H1 (cell line): ENCODE results near the gene ZMIZ1. TPM values are rescaled to one million over a fixed set of nuclear protein-coding genes. Genes with fewer than 3 reads are reported as not detected.

Experiments used
- CTCF ChIA-PET: fragments of 300-600 bp; sonication (Branson Sonifier 250); formaldehyde crosslinking; loops from one replicate; lab custom pipeline; 2021; ENCODE audit not compliant: partially characterized antibody; lab: Charles Lee
- POLR2A ChIA-PET: fragments of 300-600 bp; sonication (Branson Sonifier 250); formaldehyde crosslinking; loops from one replicate; lab custom pipeline; 2021; ENCODE audit warnings: inconsistent platforms; ENCODE audit not compliant: partially characterized antibody; lab: Charles Lee
- DNase-seq, 2 experiments: peaks; one replicate each; pipeline versions ENCODE4 v3.0.0 to v3.0.0-alpha.2; 2010 to 2022; ENCODE audit warnings: low spot score in 2 of 2, low read depth in 1 of 2, mixed read lengths in 1 of 2
- FAIRE-seq: peaks from 2 replicates; lab custom pipeline; 2011; peaks lifted over from hg19 to GRCh38; lab: Jason Lieb, UNC
- H2AFZ ChIP-seq: 2 replicates; pipeline ENCODE4 v1.8.1; 2012; ENCODE audit warnings: low read length, inconsistent platforms
- H2AK5ac ChIP-seq: 2 replicates; pipeline ENCODE4 v1.6.1; 2013; ENCODE audit warnings: low read depth, low read length
- H2BK120ac ChIP-seq: replicated peaks from 2 replicates; pipeline ENCODE3; 2013; ENCODE audit warnings: low read depth, low read length, inconsistent platforms
- H2BK12ac ChIP-seq: 2 replicates; pipeline ENCODE4 v1.6.1; 2013; ENCODE audit warnings: low read depth, low read length
- H2BK15ac ChIP-seq: 2 replicates; pipeline ENCODE4 v1.6.1; 2013; ENCODE audit warnings: low read length
- H2BK20ac ChIP-seq: 2 replicates; pipeline ENCODE4 v1.6.1; 2013; ENCODE audit warnings: low read length
- H2BK5ac ChIP-seq: 2 replicates; pipeline ENCODE4 v1.6.1; 2013; ENCODE audit warnings: low read depth, low read length
- H3K14ac ChIP-seq: 2 replicates; pipeline ENCODE4 v1.6.1; 2013; ENCODE audit warnings: inconsistent platforms; ENCODE audit not compliant: insufficient read length
- H3K18ac ChIP-seq: 2 replicates; pipeline ENCODE4 v1.6.1; 2013; ENCODE audit warnings: low read length; ENCODE audit errors: extremely low read depth
- H3K23ac ChIP-seq: 2 replicates; pipeline ENCODE4 v1.6.1; 2013; ENCODE audit warnings: inconsistent platforms; ENCODE audit not compliant: insufficient read length
- H3K23me2 ChIP-seq: 2 replicates; pipeline ENCODE4 v1.6.1; 2013; ENCODE audit warnings: low read depth, low read length
- H3K27ac ChIP-seq: 2 replicates; pipeline ENCODE4 v1.6.1; 2011; ENCODE audit warnings: low read depth, low read length, inconsistent platforms
- H3K27me3 ChIP-seq, 4 experiments: replicated peaks in 1 of 4; 1 replicate in 1 of 4; 2 replicates in 3 of 4; pipeline versions ENCODE4 v1.6.1 to v1.8.1; 2011 to 2013; ENCODE audit warnings: low read length in 3 of 4, mild to moderate bottlenecking in 3 of 4, inconsistent platforms in 2 of 4, mixed read lengths in 2 of 4, moderate library complexity in 1 of 4; ENCODE audit not compliant: control insufficient read depth in 3 of 4, insufficient read depth in 3 of 4; ENCODE audit errors: extremely low read depth in 1 of 4
- H3K36me3 ChIP-seq, 4 experiments: 2 replicates each; pipeline versions ENCODE4 v1.6.1 to v1.8.1; 2011 to 2013; ENCODE audit warnings: mild to moderate bottlenecking in 4 of 4, low read length in 3 of 4, moderate library complexity in 2 of 4, control low read depth in 1 of 4, inconsistent platforms in 1 of 4; ENCODE audit not compliant: insufficient read depth in 4 of 4, control insufficient read depth in 2 of 4
- H3K4ac ChIP-seq: replicated peaks from 2 replicates; pipeline ENCODE3; 2013; ENCODE audit warnings: low read length, low read depth, mixed read lengths, inconsistent platforms; ENCODE audit not compliant: insufficient read length
- H3K4me1 ChIP-seq, 4 experiments: replicated peaks in 1 of 4; 1 replicate in 1 of 4; 2 replicates in 3 of 4; pipeline versions ENCODE4 v1.6.1 to v1.8.1; 2011 to 2013; ENCODE audit warnings: low read length in 3 of 4, inconsistent platforms in 2 of 4, mixed read lengths in 1 of 4; ENCODE audit not compliant: insufficient read depth in 4 of 4, control insufficient read depth in 3 of 4
- H3K4me2 ChIP-seq, 2 experiments: 2 replicates each; pipeline versions ENCODE4 v1.6.1 to v1.8.1; 2011 to 2013; ENCODE audit warnings: low read depth in 2 of 2, low read length in 2 of 2, control low read depth in 1 of 2, inconsistent platforms in 1 of 2, mild to moderate bottlenecking in 1 of 2; ENCODE audit not compliant: insufficient read depth in 1 of 2
- H3K4me3 ChIP-seq, 4 experiments: fragments of 200-600, 300-600 bp in 1 of 4; sonication (generic), shearing (Covaris generic), sonication (Bioruptor Twin) in 1 of 4; 2 replicates each; pipeline versions ENCODE4 v1.5.1 to v1.8.1; 2011 to 2016; ENCODE audit warnings: low read length in 4 of 4, low read depth in 3 of 4, control low read depth in 2 of 4, inconsistent platforms in 2 of 4, mild to moderate bottlenecking in 2 of 4, mixed read lengths in 1 of 4, moderate library complexity in 1 of 4; ENCODE audit not compliant: insufficient read depth in 2 of 4; ENCODE audit errors: extremely low read depth in 1 of 4
- H3K56ac ChIP-seq: replicated peaks from 2 replicates; pipeline ENCODE3; 2013; ENCODE audit warnings: low read depth, mild to moderate bottlenecking, mixed read lengths, low read length, inconsistent platforms; ENCODE audit not compliant: insufficient read length
- H3K79me1 ChIP-seq: 2 replicates; pipeline ENCODE4 v1.6.1; 2013; ENCODE audit warnings: low read depth, low read length, control low read depth
- H3K79me2 ChIP-seq, 2 experiments: 2 replicates each; pipeline versions ENCODE4 v1.6.1 to v1.8.1; 2012 to 2013; ENCODE audit warnings: low read length in 2 of 2, mild to moderate bottlenecking in 2 of 2, inconsistent platforms in 1 of 2; ENCODE audit not compliant: insufficient read depth in 2 of 2, control insufficient read depth in 1 of 2
- H3K9ac ChIP-seq, 4 experiments: replicated peaks in 1 of 4; 1 replicate in 1 of 4; 2 replicates in 3 of 4; pipeline versions ENCODE4 v1.6.1 to v1.8.1; 2011 to 2013; ENCODE audit warnings: low read depth in 3 of 4, low read length in 3 of 4, control low read depth in 2 of 4, mild to moderate bottlenecking in 2 of 4, moderate library complexity in 2 of 4, inconsistent platforms in 1 of 4; ENCODE audit errors: extremely low read depth in 1 of 4
- H3K9me3 ChIP-seq, 2 experiments: 2 replicates each; pipeline versions ENCODE4 v1.6.1 to v1.8.1; 2012 to 2013; ENCODE audit warnings: mild to moderate bottlenecking in 2 of 2, moderate library complexity in 2 of 2, control low read depth in 1 of 2, inconsistent platforms in 1 of 2, low read depth in 1 of 2, low read length in 1 of 2, mixed read lengths in 1 of 2; ENCODE audit not compliant: insufficient read depth in 2 of 2
- H4K20me1 ChIP-seq, 2 experiments: replicated peaks in 1 of 2; 2 replicates each; pipeline versions ENCODE3 to v1.8.1; 2011 to 2013; ENCODE audit warnings: inconsistent platforms in 2 of 2, low read length in 2 of 2, mild to moderate bottlenecking in 1 of 2; ENCODE audit not compliant: insufficient read depth in 2 of 2, control insufficient read depth in 1 of 2
- H4K5ac ChIP-seq: 2 replicates; pipeline ENCODE4 v1.6.1; 2013; ENCODE audit warnings: low read length, low read depth, mixed read lengths, inconsistent platforms; ENCODE audit not compliant: insufficient read length
- H4K8ac ChIP-seq: 2 replicates; pipeline ENCODE4 v1.8.0; 2013; ENCODE audit warnings: mild to moderate bottlenecking, moderate library complexity, low read length, inconsistent platforms; ENCODE audit not compliant: insufficient read depth; ENCODE audit errors: extremely low read depth
- H4K91ac ChIP-seq: replicated peaks from 2 replicates; pipeline ENCODE3; 2013; ENCODE audit warnings: low read length, mixed read lengths, inconsistent platforms; ENCODE audit not compliant: insufficient read length
- CBX5 ChIP-seq: fragments of 300-800, 300-1000 bp; sonication (generic); IDR thresholded peaks from 2 replicates; pipeline ENCODE4 v1.7.1; 2016; ENCODE audit warnings: antibody characterized with exemption, low read length, low read depth
- CHD1 ChIP-seq: IDR thresholded peaks from 2 replicates; pipeline ENCODE4 v1.6.1; 2012; ENCODE audit warnings: low read depth, low read length, improper control_type of control experiment
- EZH2 ChIP-seq: fragments of 200-600 bp; sonication (generic); IDR thresholded peaks from 2 replicates; pipeline ENCODE4 v1.7.1; 2012; ENCODE audit warnings: low read depth, mild to moderate bottlenecking, moderate library complexity, low read length, inconsistent platforms; ENCODE audit not compliant: severe bottlenecking
- FOSL1 ChIP-seq: IDR thresholded peaks from 2 replicates; pipeline ENCODE4 v1.6.1; 2011; ENCODE audit warnings: mild to moderate bottlenecking, low read depth, low read length, moderate library complexity; ENCODE audit not compliant: insufficient read depth
- GABPA ChIP-seq: IDR thresholded peaks from 2 replicates; pipeline ENCODE4 v1.6.1; 2011; ENCODE audit warnings: mild to moderate bottlenecking, low read length, moderate library complexity, borderline replicate concordance; ENCODE audit not compliant: insufficient read depth
- JUND ChIP-seq: IDR thresholded peaks from 2 replicates; pipeline ENCODE4 v1.6.1; 2011; ENCODE audit warnings: mild to moderate bottlenecking, improper control_type of control experiment, low read length
- PHF8 ChIP-seq: fragments of 200-600 bp; sonication (generic); conservative IDR thresholded peaks from 2 replicates; pipeline ENCODE4 v1.7.1; 2012; ENCODE audit warnings: low read depth, mild to moderate bottlenecking, inconsistent platforms, low read length, moderate library complexity
- POU5F1 ChIP-seq: IDR thresholded peaks from 2 replicates; pipeline ENCODE4 v1.6.1; 2011; ENCODE audit warnings: low read depth, mild to moderate bottlenecking, low read length, moderate library complexity
- ZNF274 ChIP-seq: IDR thresholded peaks from 2 replicates; pipeline ENCODE4 v1.7.0; 2012; ENCODE audit warnings: low read length, borderline replicate concordance; ENCODE audit errors: extremely low read depth
- WGBS, 2 experiments: shearing (Covaris generic) in 1 of 2; methylation state at CpG; one replicate each; pipeline versions ENCODE4 v1.1.6 to v1.1.7; 2013 to 2015; ENCODE audit warnings: low lambda C conversion rate in 2 of 2, mixed read lengths in 2 of 2, inconsistent platforms in 1 of 2, low coverage in 1 of 2, missing lambda C conversion rate in 1 of 2; ENCODE audit not compliant: insufficient replicate concordance in 2 of 2, insufficient coverage in 1 of 2, insufficient read length in 1 of 2; ENCODE audit errors: extremely low coverage in 1 of 2, missing lambda C conversion rate in 1 of 2; 5-methylcytosine and 5-hydroxymethylcytosine counted together
- polyA plus RNA-seq, 7 experiments: library from polyadenylated mRNA; depleted of rRNA in 3 of 7; stranded (reverse) in 5 of 7; unstranded in 2 of 7; fragments of >200 nt in 5 of 7; fragments of 200-250 nt in 2 of 7; gene quantifications; 1 replicate in 5 of 7; 2 replicates in 1 of 7; 4 replicates in 1 of 7; pipeline versions ENCODE4 v1.2.1 to v1.2.3, GENCODE V29; 2011 to 2013; ENCODE audit warnings: missing spikeins in 2 of 7, mixed read lengths in 2 of 7
- total RNA-seq: library from RNA; stranded (reverse); fragmentation: NEBNext Ultra II Directional; extraction: Animal tissue kit (Norgen Biotek cat#: 25700); gene quantifications from 2 replicates; pipeline ENCODE4 v1.2.1, GENCODE V29; 2021
- TF ChIP-seq, protein P1 (sequence below): IDR thresholded peaks from 2 replicates; pipeline ENCODE4 v1.6.1; 2011; ENCODE audit warnings: low read depth, mild to moderate bottlenecking, low read length; ENCODE audit not compliant: insufficient read depth
- TF ChIP-seq, protein P2 (sequence below): IDR thresholded peaks from 2 replicates; pipeline ENCODE4 v1.6.1; 2011; ENCODE audit warnings: low read length, improper control_type of control experiment

ZMIZ1 gene
- total and polyA plus RNA-seq, 2 of the 8 experiments (the other 6 are each of a cell fraction or from before 2014, with no cell fraction given) = 8.1 to 28.0 TPM

DNA sequence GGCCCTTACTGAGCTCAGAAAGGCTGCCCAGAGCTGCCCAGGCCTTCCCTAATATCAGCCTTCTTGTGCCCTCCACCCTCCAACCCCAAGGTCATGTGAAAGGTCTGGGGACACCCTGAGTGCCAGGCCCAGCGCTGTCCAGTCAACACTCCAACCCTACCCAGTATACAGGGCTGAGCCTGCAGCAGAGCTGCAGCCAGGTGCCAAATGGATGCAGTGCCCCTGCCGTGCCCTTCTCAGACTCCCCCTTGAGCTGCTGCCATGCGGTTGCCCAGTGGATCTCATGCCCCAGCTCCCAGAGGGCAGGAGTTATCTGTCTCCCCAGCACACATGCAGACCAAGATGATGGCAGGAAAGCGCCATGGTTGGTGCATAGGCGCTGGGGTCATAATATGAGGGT lies 61.5 kb downstream of the ZMIZ1 start:
- peaks cover 35 to 78% (median 50%) of the 10 kb centered on the region in 4 experiments for H3K4me1 ChIP-seq
- WGBS, 2 experiments = 91% methylated on average over 5 of the region's 5 CpGs; no CpG with 5 or more reads in 1 of the 2 experiments
- FAIRE-seq (no peak), DNase-seq (no peak)
- no peaks in the 10 kb centered on the region; a peak in 1 of 8 replicates for H3K36me3 ChIP-seq
- H4K8ac ChIP-seq = no peak overlapping the region
- peak overlapping the region; percentile 96 for H2BK12ac ChIP-seq
- H3K4me3 ChIP-seq = peak overlapping the region in 1 of 4 experiments; percentile 37; a peak in 1 of 8 replicates
- H3K4me2 ChIP-seq = peak overlapping the region; percentile 46 to 67; a peak in 2 of 4 replicates
- peaks cover 15% of the 10 kb centered on the region for H3K79me1 ChIP-seq
- peak overlapping the region; percentile 77 for H4K91ac ChIP-seq
- no peak overlapping the region for H2AFZ ChIP-seq
- no peak for TF ChIP-seq PHF8
- TF ChIP-seq CBX5 = no peak
- no peak for TF ChIP-seq GABPA
- no peak for TF ChIP-seq JUND
- TF ChIP-seq POU5F1 = no peak
- TF ChIP-seq, protein P1, sequence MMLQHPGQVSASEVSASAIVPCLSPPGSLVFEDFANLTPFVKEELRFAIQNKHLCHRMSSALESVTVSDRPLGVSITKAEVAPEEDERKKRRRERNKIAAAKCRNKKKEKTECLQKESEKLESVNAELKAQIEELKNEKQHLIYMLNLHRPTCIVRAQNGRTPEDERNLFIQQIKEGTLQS = no peak
- no peak for TF ChIP-seq FOSL1
- no peak for TF ChIP-seq ZNF274
- TF ChIP-seq, protein P2, sequence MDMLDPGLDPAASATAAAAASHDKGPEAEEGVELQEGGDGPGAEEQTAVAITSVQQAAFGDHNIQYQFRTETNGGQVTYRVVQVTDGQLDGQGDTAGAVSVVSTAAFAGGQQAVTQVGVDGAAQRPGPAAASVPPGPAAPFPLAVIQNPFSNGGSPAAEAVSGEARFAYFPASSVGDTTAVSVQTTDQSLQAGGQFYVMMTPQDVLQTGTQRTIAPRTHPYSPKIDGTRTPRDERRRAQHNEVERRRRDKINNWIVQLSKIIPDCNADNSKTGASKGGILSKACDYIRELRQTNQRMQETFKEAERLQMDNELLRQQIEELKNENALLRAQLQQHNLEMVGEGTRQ = no peak
- no peak for TF ChIP-seq EZH2
- TF ChIP-seq CHD1 = no peak
- peak overlapping the region; percentile 54; the same call in 1 of the 2 replicates for H2BK5ac ChIP-seq
- peak overlapping the region; percentile 30 for H3K4ac ChIP-seq
- peaks cover 2 to 4% of the 10 kb centered on the region in 2 experiments for H4K20me1 ChIP-seq
- H2BK20ac ChIP-seq = peak overlapping the region; percentile 86
- H3K9me3 ChIP-seq = no peaks in the 10 kb centered on the region
- ChIA-PET CTCF (interaction anchor here (0.8 to 8.0 kb wide), 11 partner anchors 10 to 65 kb away, joined by 3 to 56 read pairs (median 4); no protein-coding TSS in a partner anchor), POLR2A (interaction anchor here (1.1 to 1.9 kb wide), 4 partner anchors 9 to 34 kb away, joined by 3 to 9 read pairs (median 4); no protein-coding TSS in a partner anchor)
- H3K27me3 ChIP-seq = no peaks in the 10 kb centered on the region
- H2AK5ac ChIP-seq = peak overlapping the region; percentile 94
- H3K23me2 ChIP-seq = no peaks in the 10 kb centered on the region
- peak overlapping the region; percentile 92; the same call in 1 of the 2 replicates for H2BK15ac ChIP-seq
- H3K79me2 ChIP-seq = peaks cover 0 to 27% of the 10 kb centered on the region in 2 experiments; a peak in 3 of 4 replicates
- H3K56ac ChIP-seq = no peak overlapping the region
- peak overlapping the region; percentile 36 for H2BK120ac ChIP-seq
- peak overlapping the region; percentile 64; the same call in 1 of the 2 replicates for H3K18ac ChIP-seq
- no peak overlapping the region for H4K5ac ChIP-seq
- H3K9ac ChIP-seq = no peak overlapping the region; a peak in 1 of 7 replicates
- H3K27ac ChIP-seq = peak overlapping the region; percentile 61; the same call in 1 of the 2 replicates
- H3K23ac ChIP-seq = no peak overlapping the region
- H3K14ac ChIP-seq = no peak overlapping the region
